GM12878 (cell line): Measurements from ENCODE around the gene CYP2A7. TPM values are rescaled to one million over a fixed set of nuclear protein-coding genes. Genes with fewer than 3 reads are reported as not detected.

Source experiments
- ATAC-seq: fragments of 200-7000 bp; cut with Tn5 transposase; 3 replicates; pipeline ENCODE4 v1.9.1; 2020; ENCODE audit warnings: mild to moderate bottlenecking, moderate library complexity
- BruUV-seq: library from RNA; stranded (reverse); fragments of 400-500 nt; replicated peaks from 2 replicates; lab custom pipeline; 2021; lab: Mats Ljungman, UMichigan
- CTCF ChIA-PET: fragments of 300-600 bp; sonication (Branson Sonifier 250); formaldehyde crosslinking; extraction: SDS; loops from one replicate; lab custom pipeline; 2021; ENCODE audit warnings: inconsistent platforms; lab: Yijun Ruan, JAX
- POLR2A ChIA-PET: fragments of 350-600 bp; formaldehyde crosslinking; extraction: SDS; loops from one replicate; lab custom pipeline; 2021; ENCODE audit warnings: inconsistent platforms; lab: Charles Lee
- RAD21 ChIA-PET: fragments of 300-600 bp; sonication (Branson Sonifier 250); formaldehyde crosslinking; loops from one replicate; lab custom pipeline; 2023; ENCODE audit warnings: antibody characterized with exemption; ENCODE audit not compliant: unreplicated experiment; lab: Charles Lee
- SMC1A ChIA-PET: fragments of 300-600 bp; sonication (Branson Sonifier 250); formaldehyde crosslinking; loops from one replicate; lab custom pipeline; 2023; ENCODE audit not compliant: unreplicated experiment, uncharacterized antibody; lab: Charles Lee
- DNase-seq: peaks from one replicate; pipeline ENCODE4 v3.0.0-alpha.2; 2011; ENCODE audit warnings: low read depth, low spot score
- FAIRE-seq: peaks from 3 replicates; lab custom pipeline; 2011; peaks lifted over from hg19 to GRCh38; lab: Jason Lieb, UNC
- H2AFZ ChIP-seq: 2 replicates; pipeline ENCODE4 v1.6.0; 2011; ENCODE audit warnings: low read depth, low read length, control low read depth; ENCODE audit not compliant: control insufficient read depth
- H3K27ac ChIP-seq: 2 replicates; pipeline ENCODE4 v1.5.1; 2011; ENCODE audit warnings: control low read depth; ENCODE audit not compliant: control insufficient read depth, insufficient read depth
- H3K27me3 ChIP-seq, 2 experiments: replicated peaks in 1 of 2; 2 replicates each; pipeline versions ENCODE4 v1.6.0 to v1.6.1; 2011; ENCODE audit warnings: low read length in 1 of 2; ENCODE audit not compliant: control insufficient read depth in 2 of 2, insufficient read depth in 2 of 2
- H3K36me3 ChIP-seq, 2 experiments: 2 replicates each; pipeline ENCODE4 v1.5.1; 2011; ENCODE audit warnings: low read length in 1 of 2; ENCODE audit not compliant: control insufficient read depth in 2 of 2, insufficient read depth in 2 of 2
- H3K4me1 ChIP-seq: 2 replicates; pipeline ENCODE4 v1.6.1; 2011; ENCODE audit warnings: mild to moderate bottlenecking, low read length, moderate library complexity, mixed read lengths; ENCODE audit not compliant: control insufficient read depth, insufficient read depth
- H3K4me2 ChIP-seq: 2 replicates; pipeline ENCODE4 v1.6.0; 2011; ENCODE audit warnings: control low read depth; ENCODE audit not compliant: control insufficient read depth, insufficient read depth
- H3K4me3 ChIP-seq: fragments of 200-600 bp; sonication (generic); 2 replicates; pipeline ENCODE4 v1.5.1; 2016
- H3K79me2 ChIP-seq: 2 replicates; pipeline ENCODE4 v1.6.0; 2011; ENCODE audit warnings: low read length; ENCODE audit not compliant: control insufficient read depth, insufficient read depth
- H3K9ac ChIP-seq: 2 replicates; pipeline ENCODE4 v1.8.0; 2011; ENCODE audit warnings: low read length, control low read depth, mixed read lengths; ENCODE audit not compliant: control insufficient read depth, insufficient read depth
- H3K9me3 ChIP-seq: replicated peaks from 3 replicates; pipeline ENCODE4 v1.5.1; 2011; ENCODE audit warnings: mild to moderate bottlenecking, low read length; ENCODE audit not compliant: control insufficient read depth, insufficient read depth
- H4K20me1 ChIP-seq: 2 replicates; pipeline ENCODE4 v1.6.0; 2011; ENCODE audit not compliant: control insufficient read depth, insufficient read depth
- CHD1 ChIP-seq: IDR thresholded peaks from 2 replicates; pipeline ENCODE4 v1.6.1; 2012; ENCODE audit warnings: low read depth, low read length, improper control_type of control experiment
- CHD4 ChIP-seq: fragments of 200-600 bp; sonication (generic); IDR thresholded peaks from 2 replicates; pipeline ENCODE4 v1.6.1; 2016; ENCODE audit warnings: mild to moderate bottlenecking
- CREM ChIP-seq: IDR thresholded peaks from 2 replicates; pipeline ENCODE4 v1.6.1; 2014; ENCODE audit warnings: antibody characterized with exemption, low read depth
- CTCF ChIP-seq, 3 experiments: IDR thresholded peaks in 2 of 3; conservative IDR thresholded peaks in 1 of 3; 2 replicates each; pipeline ENCODE4 v1.5.1; 2011; ENCODE audit warnings: low read depth in 3 of 3, low read length in 3 of 3, mild to moderate bottlenecking in 3 of 3, control low read depth in 2 of 3, moderate library complexity in 2 of 3, inconsistent platforms in 1 of 3, mixed read lengths in 1 of 3; ENCODE audit not compliant: control insufficient read depth in 2 of 3, insufficient read depth in 1 of 3; ENCODE audit errors: extremely low read depth in 1 of 3
- E4F1 ChIP-seq: fragments of 450-650 bp; IDR thresholded peaks from 2 replicates; pipeline ENCODE4 v1.6.1; 2018; ENCODE audit warnings: borderline replicate concordance, mild to moderate bottlenecking; ENCODE audit not compliant: partially characterized antibody
- EZH2 ChIP-seq: IDR thresholded peaks from 2 replicates; pipeline ENCODE4 v1.6.1; 2012; ENCODE audit warnings: low read depth, mild to moderate bottlenecking, control low read depth, inconsistent platforms, low read length, borderline replicate concordance; ENCODE audit not compliant: control insufficient read depth
- GATAD2B ChIP-seq: fragments of 450-650 bp; conservative IDR thresholded peaks from 2 replicates; pipeline ENCODE4 v1.6.1; 2017; ENCODE audit warnings: low read depth, mild to moderate bottlenecking, moderate library complexity
- IKZF2 ChIP-seq, 2 experiments: fragments of 450-650 bp; IDR thresholded peaks; 2 replicates each; pipeline ENCODE4 v1.6.1; 2017; ENCODE audit warnings: mild to moderate bottlenecking in 2 of 2, moderate library complexity in 2 of 2
- IRF4 ChIP-seq: IDR thresholded peaks from 2 replicates; pipeline ENCODE4 v1.6.1; 2011; ENCODE audit warnings: low read depth, low read length
- NBN ChIP-seq: fragments of 450-650 bp; IDR thresholded peaks from 2 replicates; pipeline ENCODE4 v1.6.1; 2016
- NR2C1 ChIP-seq: fragments of 450-650 bp; IDR thresholded peaks from 2 replicates; pipeline ENCODE4 v1.6.1; 2017; ENCODE audit warnings: antibody characterized with exemption, mild to moderate bottlenecking, moderate library complexity
- PML ChIP-seq: IDR thresholded peaks from 2 replicates; pipeline ENCODE4 v1.6.1; 2012; ENCODE audit warnings: low read length, inconsistent platforms
- RAD21 ChIP-seq: IDR thresholded peaks from 2 replicates; pipeline ENCODE4 v1.6.1; 2011; ENCODE audit warnings: mild to moderate bottlenecking, low read depth, low read length, moderate library complexity; ENCODE audit not compliant: insufficient read depth
- RCOR1 ChIP-seq: conservative IDR thresholded peaks from 2 replicates; pipeline ENCODE4 v1.6.1; 2012; ENCODE audit warnings: low read depth, low read length, improper control_type of control experiment
- REST ChIP-seq: IDR thresholded peaks from 2 replicates; pipeline ENCODE4 v1.6.1; 2012; ENCODE audit warnings: mild to moderate bottlenecking, low read depth, low read length
- SMAD5 ChIP-seq: IDR thresholded peaks from 2 replicates; pipeline ENCODE4 v1.6.1; 2016; ENCODE audit warnings: antibody characterized with exemption, low read depth
- SMC3 ChIP-seq: IDR thresholded peaks from 2 replicates; pipeline ENCODE4 v1.6.1; 2011; ENCODE audit warnings: low read length, improper control_type of control experiment, borderline replicate concordance
- SREBF1 ChIP-seq: IDR thresholded peaks from 2 replicates; pipeline ENCODE4 v1.6.1; 2012; ENCODE audit warnings: mild to moderate bottlenecking, low read length
- WGBS: methylation state at CpG from one replicate; pipeline ENCODE4 v1.1.6; 2016; ENCODE audit warnings: low lambda C conversion rate; ENCODE audit not compliant: insufficient replicate concordance, insufficient coverage; ENCODE audit errors: missing lambda C conversion rate; 5-methylcytosine and 5-hydroxymethylcytosine counted together
- in situ Hi-C: fragments of 300-500 bp; cut with MboI; formaldehyde crosslinking; loops from 9 replicates; pipeline ENCODE4 v1.14.3; 2018; ENCODE audit warnings: mixed read lengths
- intact Hi-C: fragments of 100-400 bp; cut with micrococcal nuclease; formaldehyde crosslinking; loops from one replicate; pipeline ENCODE4 v1.14.2; 2022; ENCODE audit not compliant: unreplicated experiment
- polyA plus RNA-seq, 11 experiments: library from polyadenylated mRNA; depleted of rRNA in 4 of 11; unstranded in 6 of 11; stranded (reverse) in 5 of 11; fragments of >200 nt; fragmentation: Nextera tagmentation in 4 of 11; fragmentation: Illumina TruSeq in 1 of 11; extraction: Ambion mirVana in 4 of 11; extraction: Trizol in 1 of 11; gene quantifications; 1 replicate in 1 of 11; 2 replicates in 10 of 11; pipeline versions ENCODE4 v1.2.1 to v1.2.3, GENCODE V29; 2011 to 2016; ENCODE audit warnings: inconsistent platforms in 2 of 11, missing spikeins in 2 of 11, low read depth in 1 of 11
- total RNA-seq, 4 experiments: library from RNA; depleted of rRNA in 3 of 4; stranded (reverse); fragments of >200 nt in 3 of 4; fragmentation: Illumina TruSeq in 1 of 4; extraction: Trizol in 1 of 4; gene quantifications; 2 replicates each; pipeline versions ENCODE4 v1.2.1 to v1.2.3, GENCODE V29; 2013 to 2021

The CYP2A7 gene
- total and polyA plus RNA-seq, 10 of the 15 experiments (the other 5 are each of a cell fraction or from before 2014, with no cell fraction given): not detected

GRCh38 chr19:40908976-40909375, 26.9 kb upstream of the CYP2A7 start:
- Histone ChIP-seq H3K27ac (no peak overlapping the region), H4K20me1 (no peaks in the 10 kb centered on the region; the same call in 1 of the 2 replicates), H2AFZ (no peak overlapping the region), H3K9me3 (no peaks in the 10 kb centered on the region), H3K36me3 (no peaks in the 10 kb centered on the region), H3K9ac (no peak overlapping the region), H3K4me3 (no peak overlapping the region), H3K4me2 (no peak overlapping the region), H3K79me2 (no peaks in the 10 kb centered on the region), H3K4me1 (no peaks in the 10 kb centered on the region), H3K27me3 (no peaks in the 10 kb centered on the region; a peak in 2 of 4 replicates)
- no TSS peak for BruUV-seq
- ATAC-seq (peak; percentile 63), DNase-seq (no peak), FAIRE-seq (no peak)
- POLR2A ChIA-PET: no interaction called here
- intact Hi-C loops: loop anchor here (1.0 kb wide), 1 partner anchor 246 kb away; no protein-coding TSS in a partner anchor
- SMC1A ChIA-PET: no interaction called here
- in situ Hi-C loops: no loop called here
- WGBS: 12% methylated on average over 6 of the region's 6 CpGs
- RAD21 ChIA-PET: interaction anchor here (0.9 kb wide), 1 partner anchor 246 kb away, joined by 3 read pairs; no protein-coding TSS in a partner anchor
- CTCF ChIA-PET: interaction anchor here (1.1 to 1.9 kb wide), 3 partner anchors 89 to 247 kb away, joined by 3 to 5 read pairs (median 5); no protein-coding TSS in a partner anchor
- TF ChIP-seq GATAD2B: no peak
- TF ChIP-seq NR2C1: no peak
- TF ChIP-seq CHD1: no peak
- TF ChIP-seq RAD21: 0 out of 2 replicates have a peak, but pooled peaks have one; percentile 28
- no peak for TF ChIP-seq IKZF2 (IDR thresholded peaks at IDR 0.05)
- no peak for TF ChIP-seq IRF4
- peak; percentile 31 to 40 (median 37); a peak in 4 of 6 replicates for TF ChIP-seq CTCF (IDR thresholded peaks at IDR 0.05 in 2 of 3, conservative IDR thresholded peaks at IDR 0.05 in 1 of 3; ENCODE audit: control insufficient read depth in 2 of 3, extremely low read depth in 1 of 3, insufficient read depth in 1 of 3, low read depth in 3 of 3, low read length in 3 of 3)
- TF ChIP-seq RCOR1: no peak
- no peak for TF ChIP-seq NBN
- no peak for TF ChIP-seq PML
- TF ChIP-seq SMC3: peak; percentile 40; the same call in 1 of the 2 replicates
- TF ChIP-seq CHD4: no peak
- TF ChIP-seq EZH2: no peak
- TF ChIP-seq CREM: no peak
- no peak for TF ChIP-seq SMAD5
- no peak for TF ChIP-seq REST
- no peak for TF ChIP-seq SREBF1
- no peak for TF ChIP-seq E4F1
